T-helper 2 cell (primary cell): Measurements from ENCODE around the gene RIC8B.
A peak's percentile ranks its signal among the peaks of the same experiment; 100 is the strongest.

ENCODE experiments used
- DNase-seq, 5 experiments: peaks; one replicate each; pipeline versions ENCODE4 v3.0.0 to v3.0.0-alpha.2; 2012 to 2022

RIC8B gene

DNA sequence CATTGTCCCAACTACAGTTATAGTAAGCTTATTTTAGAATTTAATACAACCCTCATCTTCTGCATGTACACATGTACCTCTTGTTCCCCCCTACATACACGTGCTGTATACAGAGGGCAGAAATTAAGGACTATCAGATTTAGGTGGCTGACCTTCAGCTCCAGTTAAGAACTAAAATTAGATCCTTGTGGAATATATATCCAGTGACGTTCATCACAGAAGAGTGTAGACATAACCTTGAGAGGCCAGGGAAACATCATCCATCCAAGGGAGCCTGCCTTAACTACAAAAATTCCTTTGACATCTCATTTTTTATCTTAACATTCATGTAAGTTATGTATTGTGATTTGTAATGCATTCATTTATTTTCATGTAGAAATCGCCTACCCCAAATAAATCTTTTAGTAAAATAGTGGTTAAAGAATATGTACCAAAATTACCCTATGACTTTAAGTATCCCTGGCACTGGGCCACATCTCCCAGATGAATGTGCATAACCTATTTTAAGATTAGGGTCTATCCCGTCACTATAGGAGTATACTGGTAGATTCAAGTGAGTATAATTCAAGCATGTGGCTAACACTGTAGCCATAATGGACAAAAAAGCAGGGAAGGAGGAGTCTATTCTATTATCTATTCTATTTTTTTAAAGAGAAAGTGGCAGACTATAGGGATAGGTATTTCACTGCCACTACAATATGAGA is 27.5 kb downstream of the RIC8B start:
- no peak for DNase-seq

DNA sequence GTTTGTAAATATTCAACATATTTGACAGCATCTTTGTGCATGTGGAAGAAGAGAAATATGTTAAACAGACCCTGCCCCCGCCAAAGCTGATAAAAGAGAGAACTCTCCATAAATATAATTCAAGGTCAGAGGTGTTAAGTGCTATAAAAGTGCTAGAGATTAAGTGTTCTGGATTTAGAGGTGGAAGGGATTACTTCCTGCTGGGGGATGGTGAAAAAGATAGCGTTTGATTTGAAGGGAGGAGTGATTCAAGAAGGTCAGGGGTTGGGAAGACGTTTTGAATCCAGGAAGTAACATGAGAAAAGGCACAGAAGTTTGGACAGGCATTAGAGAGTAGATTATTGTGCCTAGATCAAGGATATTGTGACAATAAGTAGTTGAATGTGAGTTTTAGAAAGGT is 30.2 kb downstream of the RIC8B start:
- no peak for DNase-seq

DNA sequence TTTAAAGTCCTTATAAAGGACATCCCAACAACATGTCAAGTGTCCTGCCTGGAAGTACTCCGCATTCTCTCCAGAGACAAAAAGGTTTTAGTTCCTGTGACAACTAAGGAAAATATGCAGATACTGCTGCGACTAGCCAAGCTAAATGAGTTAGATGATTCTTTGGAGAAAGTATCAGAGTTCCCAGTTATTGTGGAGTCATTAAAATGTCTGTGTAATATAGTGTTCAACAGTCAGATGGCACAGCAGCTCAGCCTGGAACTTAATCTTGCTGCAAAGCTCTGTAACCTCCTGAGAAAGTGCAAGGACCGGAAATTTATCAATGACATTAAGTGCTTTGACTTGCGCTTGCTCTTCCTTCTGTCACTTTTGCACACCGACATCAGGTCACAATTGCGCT is 40.2 kb downstream of the RIC8B start:
- DNase-seq, result no peak

DNA sequence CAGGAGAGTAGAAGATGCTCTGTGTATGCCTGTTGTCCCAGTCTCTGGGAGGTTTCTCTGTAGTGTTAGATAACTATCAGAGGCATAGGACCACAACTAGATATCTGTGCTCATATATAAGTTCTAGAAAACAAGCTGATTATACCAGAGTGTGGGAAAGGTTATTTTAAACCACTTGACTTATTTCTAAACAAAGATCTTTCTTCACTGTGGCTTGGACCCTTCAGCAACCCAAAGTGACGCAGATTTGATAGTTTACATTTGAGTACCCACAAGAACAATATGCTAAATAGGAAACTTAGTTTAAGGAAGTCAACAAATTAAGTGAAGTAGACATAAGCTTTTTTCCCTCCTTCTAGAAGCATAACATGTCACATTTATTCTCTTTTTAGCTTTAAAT is 41.3 kb downstream of the RIC8B start:
- peak in 1 of 5 experiments; percentile 52 for DNase-seq

DNA sequence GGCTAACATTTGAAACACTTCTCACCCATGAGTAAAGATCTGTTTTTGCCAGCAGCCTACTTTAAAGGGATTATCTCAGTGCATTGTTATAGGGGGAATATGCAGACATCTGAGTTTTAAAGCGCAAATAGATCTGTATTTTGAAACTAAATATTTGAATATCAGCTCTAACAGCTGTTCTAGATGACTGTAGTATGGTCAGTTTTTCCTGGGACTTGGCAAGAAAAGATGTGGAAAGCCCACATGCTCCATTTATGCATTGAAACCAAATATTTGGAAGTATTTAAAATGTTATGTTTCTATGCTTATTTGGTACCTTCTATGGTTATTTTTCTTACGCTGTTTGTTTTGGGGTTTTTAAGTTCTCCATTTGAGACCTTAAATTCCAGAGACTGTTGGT is 41.7 kb downstream of the RIC8B start:
- DNase-seq, result no peak

DNA sequence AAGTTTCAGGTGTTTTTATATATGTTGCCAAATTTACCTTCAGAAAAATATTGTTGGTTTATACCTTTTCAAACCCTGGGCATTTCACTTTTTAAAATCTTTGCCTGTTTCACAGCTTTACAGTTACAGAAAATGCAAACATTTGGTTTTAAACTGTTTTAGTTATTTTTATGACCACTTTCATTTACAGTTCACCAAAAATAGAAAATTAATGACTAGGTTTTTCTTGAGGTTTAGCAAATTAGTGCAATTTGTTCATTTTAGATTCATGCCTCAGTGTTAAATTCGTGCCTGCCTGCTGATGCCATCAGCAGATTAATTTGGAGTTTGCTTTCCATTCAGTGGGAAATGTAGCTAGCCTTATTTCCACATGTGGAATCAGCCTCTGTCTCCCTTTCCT is 45.5 kb downstream of the RIC8B start:
- no peak for DNase-seq

DNA sequence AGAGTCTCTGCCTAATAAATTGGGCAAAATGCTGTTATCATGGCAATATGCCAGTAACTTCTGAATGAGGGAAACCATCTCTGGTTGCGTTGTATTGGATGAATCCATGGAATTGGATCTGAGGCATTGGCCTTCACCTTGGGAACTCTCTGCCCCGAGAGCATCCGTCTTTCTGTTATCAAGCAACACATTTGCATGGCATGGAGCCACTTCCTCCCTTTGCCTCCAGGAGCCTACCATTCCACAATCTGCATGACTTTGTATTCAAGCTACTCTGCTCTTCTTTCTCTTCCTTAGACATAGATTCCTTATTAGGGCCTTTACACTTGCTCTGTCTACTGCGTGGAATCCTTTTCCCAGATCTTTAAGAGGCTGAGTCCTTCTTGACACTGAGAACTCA is 57.2 kb downstream of the RIC8B start:
- no peak for DNase-seq

DNA sequence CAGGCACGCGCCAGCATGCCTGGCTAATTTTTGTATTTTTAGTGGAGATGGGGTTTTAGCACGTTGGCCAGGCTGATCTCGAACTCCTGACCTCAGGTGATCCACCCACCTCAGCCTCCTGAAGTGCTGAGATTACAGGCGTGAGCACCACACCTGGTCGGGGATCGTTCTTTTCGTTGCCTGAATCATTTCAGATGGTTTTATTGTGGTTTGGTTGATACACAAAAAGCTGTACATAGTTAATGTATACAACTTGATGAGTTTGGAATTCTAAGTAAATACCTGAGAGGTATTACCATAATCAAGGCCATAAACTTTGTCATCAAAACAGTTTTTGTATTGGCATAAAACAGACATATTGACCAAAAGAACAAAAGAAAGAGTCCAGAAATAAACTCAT is 63.3 kb downstream of the RIC8B start:
- DNase-seq, result no peak

DNA sequence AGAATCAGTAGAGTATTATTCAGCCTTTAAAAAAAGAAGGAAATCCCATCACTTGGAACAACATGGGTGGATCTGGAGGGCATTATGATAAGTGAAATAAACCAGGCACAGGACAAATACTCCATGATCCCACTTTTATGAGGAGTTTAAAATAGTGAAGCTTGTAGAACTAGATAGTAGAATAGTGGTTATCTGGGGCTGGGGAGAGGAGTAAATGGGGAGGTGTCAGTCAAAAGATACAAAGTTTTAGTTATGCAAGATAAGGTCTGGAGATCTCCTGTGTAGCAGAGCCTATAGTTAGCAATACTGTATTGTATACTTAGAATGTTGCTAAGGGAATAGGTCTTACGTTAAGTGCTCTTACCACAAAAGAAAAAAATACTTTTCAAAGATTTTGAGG is 64.9 kb downstream of the RIC8B start:
- no peak for DNase-seq

DNA sequence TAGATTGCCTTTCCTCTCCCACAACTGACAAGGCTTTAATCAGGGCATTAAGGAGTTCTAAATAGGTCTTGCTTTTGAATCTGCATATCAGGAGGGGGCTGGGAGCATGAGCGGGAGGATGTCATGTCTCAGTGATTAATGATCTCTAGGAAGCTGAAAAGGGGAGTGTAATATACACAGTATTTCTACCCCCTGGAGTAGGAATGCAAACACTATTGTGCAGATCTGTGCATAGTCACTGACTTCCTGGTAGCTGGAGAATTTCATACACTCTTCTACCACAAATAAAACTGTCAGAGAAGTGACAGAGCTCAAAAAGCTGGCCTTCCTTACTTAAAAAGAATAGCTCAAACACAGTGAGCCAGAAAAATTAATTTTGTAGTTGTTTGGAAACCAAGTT is 65.8 kb downstream of the RIC8B start:
- no peak for DNase-seq

DNA sequence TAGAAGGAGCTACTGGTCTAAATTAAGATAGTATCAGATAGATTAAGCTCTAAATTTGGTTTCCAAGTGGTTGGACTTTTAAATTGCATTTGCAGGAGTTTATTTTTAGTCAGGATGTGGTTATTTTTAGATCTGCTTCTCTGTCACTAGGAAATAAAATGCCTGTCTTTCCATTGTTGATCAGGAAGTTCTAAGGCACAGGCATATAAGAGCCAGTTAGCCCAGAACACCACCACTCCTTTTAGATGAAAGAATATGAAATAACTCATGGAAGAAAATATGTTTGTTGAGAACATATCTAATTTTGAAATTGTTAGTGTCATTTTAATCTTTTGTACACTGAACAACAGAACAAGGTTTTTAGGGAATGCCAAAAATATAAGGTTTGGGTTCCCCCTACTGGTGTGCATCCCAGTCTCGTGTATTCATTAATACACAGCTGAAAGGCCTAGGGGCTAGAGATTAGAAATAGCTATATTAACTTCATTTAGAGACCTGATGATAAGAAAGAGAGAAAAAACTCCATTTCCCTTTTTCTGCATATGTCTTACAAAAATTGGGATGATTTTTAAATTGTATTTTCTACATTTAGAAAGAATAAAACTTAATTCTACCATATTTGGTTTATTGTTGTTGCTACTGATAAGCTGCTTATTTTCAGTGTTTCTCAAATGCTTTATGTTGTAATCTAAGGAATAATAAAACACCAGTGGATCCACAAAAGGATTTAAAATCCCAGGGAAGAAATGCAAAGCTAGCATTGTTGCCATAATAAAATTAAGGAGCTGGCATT is 67.2 kb downstream of the RIC8B start:
- DNase-seq, result peak in 3 of 5 experiments; percentile 5 to 36 (median 25)

DNA sequence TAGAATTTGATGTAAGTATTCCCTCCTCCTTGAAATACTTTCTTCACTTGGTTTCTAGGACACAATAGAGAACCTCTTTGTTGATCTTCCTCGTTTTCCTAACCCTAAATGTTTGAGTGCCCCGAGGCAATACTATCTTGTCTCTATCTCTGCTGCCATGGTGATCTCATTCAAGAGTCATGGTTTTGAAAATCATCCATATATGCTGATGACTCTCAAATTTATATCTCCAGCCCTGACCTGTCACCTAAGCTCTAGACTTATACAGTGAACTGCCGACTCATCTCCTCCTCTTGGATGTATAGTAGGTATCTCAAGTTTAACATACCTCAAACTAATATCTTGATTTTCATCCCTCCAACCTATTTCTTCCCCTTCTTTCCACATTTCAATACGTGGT is 71.4 kb downstream of the RIC8B start:
- DNase-seq, result no peak

DNA sequence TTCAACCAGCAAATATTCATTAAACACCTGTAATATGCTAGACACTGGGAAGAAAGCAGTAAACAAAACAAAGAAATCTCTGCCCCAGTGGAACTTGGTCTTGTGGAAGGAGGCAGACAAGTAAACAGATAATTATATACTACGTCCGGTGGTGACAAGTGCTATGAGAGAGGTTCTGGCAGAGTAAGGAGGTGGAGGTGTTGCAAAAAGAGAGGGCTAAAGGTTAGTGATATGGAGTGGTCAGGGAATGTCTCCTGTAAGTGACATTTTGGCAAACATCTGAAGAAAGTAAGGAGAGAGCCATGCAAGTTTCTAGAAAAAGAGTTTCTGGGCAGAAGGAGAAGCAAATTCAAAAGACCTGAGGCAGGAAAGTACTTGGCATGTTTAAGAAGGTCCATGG is 73.4 kb downstream of the RIC8B start:
- DNase-seq, result no peak

DNA sequence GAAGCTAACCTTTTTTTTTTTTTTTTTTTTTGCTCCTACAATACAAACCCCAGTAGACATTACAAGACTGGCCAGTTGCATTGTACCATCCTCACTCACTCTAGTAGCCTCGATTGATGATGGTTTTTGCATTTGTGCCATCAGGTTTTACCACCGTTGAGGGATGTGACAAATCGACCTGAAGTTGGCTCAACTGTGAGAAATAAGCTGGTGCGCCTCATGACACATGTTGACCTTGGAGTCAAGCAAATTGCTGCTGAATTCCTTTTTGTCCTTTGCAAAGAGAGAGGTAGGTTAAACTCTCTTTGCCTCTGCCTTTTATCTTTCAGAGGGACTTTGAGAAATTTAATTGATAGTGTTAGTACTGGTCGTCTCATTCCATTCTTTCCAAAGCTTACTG is 76.8 kb downstream of the RIC8B start:
- DNase-seq, result no peak

DNA sequence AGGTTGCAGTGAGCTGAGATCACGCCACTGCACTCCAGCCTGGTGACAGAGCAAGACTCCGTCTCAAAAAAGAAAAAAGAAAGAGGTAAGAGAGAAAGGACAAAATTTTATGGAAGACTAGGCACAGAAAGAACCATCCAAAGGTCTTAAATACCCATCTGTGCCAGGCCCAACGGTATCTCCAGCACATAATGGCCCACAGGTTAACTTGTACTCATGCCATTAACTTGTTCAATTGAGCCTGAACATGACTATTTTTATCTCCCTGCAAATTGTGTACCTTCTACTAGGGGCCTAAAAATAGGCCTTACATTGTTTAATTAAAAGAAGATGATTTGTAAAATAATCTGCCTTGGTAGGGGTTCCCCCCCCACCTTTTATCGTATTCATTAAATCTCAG is 80.2 kb downstream of the RIC8B start:
- DNase-seq, result no peak

DNA sequence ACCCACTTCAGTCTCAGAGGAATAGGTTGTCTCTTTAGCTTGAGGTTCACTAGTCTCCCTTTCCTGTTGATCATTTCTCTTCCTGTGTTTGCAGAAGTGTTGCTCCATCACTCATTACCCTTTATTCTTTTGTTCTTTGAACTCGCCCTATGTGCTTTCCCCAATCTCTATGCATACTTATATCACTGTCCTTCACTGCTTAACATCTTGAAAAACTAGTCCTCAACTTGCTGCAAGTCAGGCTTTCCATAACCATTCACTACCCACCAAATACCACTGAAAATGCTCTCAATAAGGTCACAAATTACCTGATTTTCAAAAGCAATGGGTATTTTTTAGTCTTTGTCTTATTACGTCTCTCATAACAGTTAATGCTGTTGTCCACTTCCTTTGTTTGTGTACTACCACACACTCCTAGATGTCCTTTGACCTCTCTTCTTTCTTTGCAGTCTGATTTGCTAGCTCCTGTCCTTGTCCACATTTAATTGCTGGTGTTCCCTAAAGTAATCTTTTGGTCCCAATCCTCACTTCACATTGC is 80.8 kb downstream of the RIC8B start:
- peak in 1 of 5 experiments; percentile 6 for DNase-seq

DNA sequence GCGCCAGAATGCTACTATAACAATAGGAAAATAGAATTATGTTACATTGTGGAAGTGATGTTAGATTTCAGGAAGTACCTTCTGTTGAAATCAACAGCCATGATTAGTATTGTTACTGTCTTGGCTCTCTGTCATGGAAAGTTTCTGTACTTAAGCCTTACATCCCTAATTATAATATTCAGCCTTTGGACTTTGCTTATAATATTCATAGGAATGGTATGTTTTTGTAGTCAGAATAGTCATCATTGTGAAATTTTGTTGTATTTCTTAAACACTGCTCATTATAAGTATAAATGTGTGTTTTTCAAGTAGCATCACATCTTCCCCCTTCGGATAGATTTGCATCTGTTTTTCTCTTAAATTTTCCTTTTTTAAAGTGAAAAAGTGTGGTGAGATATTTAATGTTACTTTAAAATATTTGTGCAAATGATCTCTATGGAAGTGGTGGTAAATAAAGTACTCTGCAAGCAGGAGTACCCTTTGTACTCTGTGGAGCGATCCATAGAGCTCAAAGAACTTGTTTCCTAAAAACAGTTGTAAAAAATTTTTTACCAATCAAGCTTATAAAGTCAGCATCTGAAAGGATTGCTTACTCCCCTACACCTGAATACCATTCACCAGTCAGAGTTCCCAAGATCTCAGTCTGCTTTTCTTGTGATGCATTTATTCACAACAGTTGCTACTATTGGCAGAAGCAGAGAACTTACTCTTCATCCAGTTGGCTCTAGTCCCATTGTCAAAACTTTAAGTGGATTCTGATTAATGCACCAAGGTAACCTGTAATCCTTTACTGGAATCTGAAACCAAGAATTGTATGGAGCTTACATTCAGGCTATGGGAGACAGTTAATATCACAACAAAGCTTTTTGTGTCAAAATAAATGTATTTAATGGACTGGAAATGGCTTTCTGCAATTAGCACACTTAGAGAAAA is 87.8 kb downstream of the RIC8B start:
- DNase-seq, result no peak

DNA sequence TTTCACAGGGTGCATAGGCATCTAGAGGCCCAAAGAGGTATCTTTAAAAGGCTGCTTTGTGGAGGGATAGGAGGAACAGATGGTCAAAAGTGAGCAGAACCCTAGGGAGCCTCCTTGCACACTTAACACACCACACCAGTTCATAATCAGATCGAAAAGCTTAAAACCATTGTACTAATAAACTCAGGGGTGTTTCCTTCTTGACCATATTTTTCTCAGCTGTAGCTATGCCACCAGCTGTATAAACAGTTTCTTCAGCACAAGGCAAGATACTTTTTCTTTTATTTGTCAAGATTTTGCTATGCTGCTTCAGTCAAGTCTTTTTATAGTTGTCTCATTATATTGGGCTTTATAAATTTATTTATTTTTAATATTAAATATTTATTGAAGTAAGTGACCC is 88.7 kb downstream of the RIC8B start:
- DNase-seq, result no peak

DNA sequence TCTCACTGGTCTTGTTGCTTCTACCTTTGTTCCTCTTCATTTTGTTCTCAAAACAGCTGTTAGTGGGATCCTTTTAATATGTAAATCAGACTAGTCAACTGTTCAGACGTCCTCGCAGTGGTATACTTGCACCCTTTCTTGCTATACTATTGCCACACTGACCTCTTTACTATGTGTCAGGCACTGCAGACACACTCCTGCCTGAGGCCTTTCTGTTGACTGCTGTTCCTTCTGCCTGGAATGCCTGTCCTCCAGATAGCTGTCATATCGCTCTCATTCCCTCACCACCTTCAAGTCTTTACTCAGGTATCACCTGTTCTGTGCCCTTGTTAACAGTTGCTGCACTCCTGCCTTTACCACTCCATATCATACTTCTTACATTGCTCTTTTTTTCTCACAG is 91.2 kb downstream of the RIC8B start:
- DNase-seq, result no peak

DNA sequence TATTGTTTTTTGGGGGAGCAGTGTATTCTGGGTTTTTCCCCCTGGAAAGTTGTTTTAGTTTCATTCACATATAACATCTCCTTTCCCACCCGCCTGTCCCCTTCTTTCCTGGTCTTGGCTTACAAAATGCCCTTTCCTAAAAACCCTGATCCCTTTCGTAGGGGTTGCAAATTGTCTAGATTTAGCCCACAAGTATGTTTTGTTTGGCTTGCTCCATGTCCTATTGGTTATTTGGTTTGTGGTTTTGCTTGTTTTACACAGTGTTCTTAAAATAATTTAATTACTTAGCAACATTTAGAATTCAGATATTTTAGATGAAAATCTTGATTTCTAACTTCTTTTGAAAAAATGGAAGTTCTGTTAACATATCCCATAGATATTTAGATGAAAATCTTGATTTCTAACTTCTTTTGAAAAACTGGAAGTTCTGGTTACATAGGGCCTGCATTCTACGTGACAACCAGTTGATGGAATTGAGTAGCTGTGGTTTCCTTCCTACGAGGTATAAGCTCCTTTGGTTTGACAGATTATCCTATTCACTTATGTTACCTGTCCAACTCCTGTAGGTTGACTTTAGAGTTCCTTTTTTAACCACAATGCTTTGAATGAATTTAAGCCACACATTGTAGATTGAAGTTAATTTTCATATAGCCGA is 92.1 kb downstream of the RIC8B start:
- DNase-seq, result no peak

DNA sequence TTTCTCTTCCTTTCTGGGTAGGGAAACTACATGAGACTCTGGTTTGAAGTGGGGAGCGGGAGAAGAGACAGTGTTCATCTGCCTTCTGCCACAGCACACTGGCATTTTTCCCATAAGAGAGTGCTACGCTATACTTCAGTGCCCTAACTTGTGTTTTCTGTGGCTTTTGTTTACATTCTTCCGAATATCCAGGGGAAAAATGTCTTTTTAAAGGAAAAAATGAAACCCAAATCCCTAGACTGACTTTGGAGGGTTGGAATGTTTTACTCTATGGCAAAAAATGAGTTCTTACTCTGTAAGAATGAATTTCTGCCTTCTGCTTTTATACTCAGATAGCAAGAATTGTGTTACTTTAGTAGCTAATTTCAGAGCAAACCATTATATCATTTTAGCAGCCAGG is 93.2 kb downstream of the RIC8B start:
- no peak for DNase-seq

DNA sequence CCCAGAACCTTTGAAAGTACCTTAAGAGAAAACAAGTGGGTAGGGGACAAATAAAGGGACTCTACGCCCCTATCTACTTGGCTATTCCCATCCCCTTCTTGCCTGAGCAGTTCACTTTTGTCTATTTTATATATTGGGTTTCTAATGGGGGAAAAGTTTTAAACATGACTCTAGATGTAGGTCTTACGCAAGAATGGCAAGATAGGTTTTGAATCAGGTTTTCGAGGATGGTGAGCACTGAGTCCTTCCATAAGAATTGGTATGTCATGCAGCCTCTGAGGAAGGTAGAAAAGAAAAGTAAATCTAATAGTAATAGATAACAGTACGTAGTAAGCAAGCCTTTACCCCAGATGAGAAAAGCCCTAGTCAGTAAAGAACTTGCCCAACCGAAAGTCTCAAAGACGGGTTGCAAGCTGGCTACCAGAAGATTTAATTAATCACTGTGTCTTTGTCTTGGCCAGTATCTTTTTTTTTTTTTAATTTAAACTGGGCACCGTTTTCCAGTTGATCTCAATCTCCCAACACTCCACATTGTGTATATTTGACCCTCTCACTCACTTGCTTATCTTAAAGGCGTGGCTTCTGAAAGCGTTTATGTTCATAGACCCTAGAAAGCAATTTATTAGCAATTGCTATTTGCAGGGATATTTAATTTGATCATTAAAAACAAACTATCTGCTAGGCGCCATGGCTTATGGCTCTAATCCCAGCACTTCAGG is 94.7 kb downstream of the RIC8B start:
- no peak for DNase-seq
